Neutrophil (primary cell): ENCODE results near the gene OVCA2.

Experiments
- H3K27ac ChIP-seq: fragments of 200-600 bp; sonication (generic); 2 replicates; pipeline ENCODE4 v1.5.1; 2016; ENCODE audit warnings: mild to moderate bottlenecking, moderate library complexity
- H3K27me3 ChIP-seq: fragments of 200-600 bp; sonication (generic); 2 replicates; pipeline ENCODE4 v1.6.0; 2016; ENCODE audit warnings: mild to moderate bottlenecking
- H3K36me3 ChIP-seq: fragments of 200-600 bp; sonication (generic); 2 replicates; pipeline ENCODE4 v1.5.1; 2017
- H3K4me1 ChIP-seq, 2 experiments: fragments of 200-600 bp in 1 of 2; sonication (generic) in 1 of 2; 1 replicate in 1 of 2; 2 replicates in 1 of 2; pipeline versions ENCODE4 v1.5.1 to v1.6.1; 2013 to 2016; ENCODE audit warnings: low read depth in 1 of 2, low read length in 1 of 2, mild to moderate bottlenecking in 1 of 2, moderate library complexity in 1 of 2; ENCODE audit not compliant: control insufficient read depth in 1 of 2, insufficient read depth in 1 of 2
- H3K4me3 ChIP-seq, 2 experiments: fragments of 200-600 bp in 1 of 2; sonication (generic) in 1 of 2; 1 replicate in 1 of 2; 2 replicates in 1 of 2; pipeline ENCODE4 v1.5.1; 2013 to 2016; ENCODE audit warnings: low read depth in 1 of 2, low read length in 1 of 2, mild to moderate bottlenecking in 1 of 2, moderate library complexity in 1 of 2
- H3K9me3 ChIP-seq: fragments of 200-600 bp; sonication (generic); 2 replicates; pipeline ENCODE4 v1.5.1; 2016
- TF ChIP-seq, protein P1 (sequence below): fragments of 200-600 bp; sonication (generic); IDR thresholded peaks from 2 replicates; pipeline ENCODE4 v1.5.1; 2016; ENCODE audit warnings: antibody characterized with exemption

The OVCA2 gene

GRCh38 chr17:2034157-2034556 lies 7.7 kb upstream of the OVCA2 start:
- Histone ChIP-seq H3K4me3 (no peak overlapping the region), H3K27ac (no peak overlapping the region), H3K9me3 (no peaks in the 10 kb centered on the region), H3K4me1 (peaks cover 13 to 15% of the 10 kb centered on the region in 2 experiments), H3K27me3 (peaks cover 21% of the 10 kb centered on the region), H3K36me3 (no peaks in the 10 kb centered on the region)
- TF ChIP-seq, protein P1, sequence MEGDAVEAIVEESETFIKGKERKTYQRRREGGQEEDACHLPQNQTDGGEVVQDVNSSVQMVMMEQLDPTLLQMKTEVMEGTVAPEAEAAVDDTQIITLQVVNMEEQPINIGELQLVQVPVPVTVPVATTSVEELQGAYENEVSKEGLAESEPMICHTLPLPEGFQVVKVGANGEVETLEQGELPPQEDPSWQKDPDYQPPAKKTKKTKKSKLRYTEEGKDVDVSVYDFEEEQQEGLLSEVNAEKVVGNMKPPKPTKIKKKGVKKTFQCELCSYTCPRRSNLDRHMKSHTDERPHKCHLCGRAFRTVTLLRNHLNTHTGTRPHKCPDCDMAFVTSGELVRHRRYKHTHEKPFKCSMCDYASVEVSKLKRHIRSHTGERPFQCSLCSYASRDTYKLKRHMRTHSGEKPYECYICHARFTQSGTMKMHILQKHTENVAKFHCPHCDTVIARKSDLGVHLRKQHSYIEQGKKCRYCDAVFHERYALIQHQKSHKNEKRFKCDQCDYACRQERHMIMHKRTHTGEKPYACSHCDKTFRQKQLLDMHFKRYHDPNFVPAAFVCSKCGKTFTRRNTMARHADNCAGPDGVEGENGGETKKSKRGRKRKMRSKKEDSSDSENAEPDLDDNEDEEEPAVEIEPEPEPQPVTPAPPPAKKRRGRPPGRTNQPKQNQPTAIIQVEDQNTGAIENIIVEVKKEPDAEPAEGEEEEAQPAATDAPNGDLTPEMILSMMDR = no peak

GRCh38 chr17:2034806-2035540 lies 6.8 kb upstream of the OVCA2 start:
- Histone ChIP-seq H3K9me3 (no peaks in the 10 kb centered on the region), H3K36me3 (no peaks in the 10 kb centered on the region)

GRCh38 chr17:2035541-2036488 lies 6.0 kb upstream of the OVCA2 start:
- no peak overlapping the region for H3K27ac ChIP-seq
- H3K27me3 ChIP-seq = peaks cover 4% of the 10 kb centered on the region
- no peaks in the 10 kb centered on the region for H3K9me3 ChIP-seq
- TF ChIP-seq, protein P1 = no peak
- peaks cover 3 to 5% of the 10 kb centered on the region in 2 experiments for H3K4me1 ChIP-seq
- H3K4me3 ChIP-seq = no peak overlapping the region
- H3K36me3 ChIP-seq = no peaks in the 10 kb centered on the region

More at GRCh38 chr17:2034806-2035540, 6.8 kb upstream of the OVCA2 start:
- TF ChIP-seq, protein P1 = no peak
- Histone ChIP-seq H3K4me1 (peaks cover 11% of the 10 kb centered on the region in 2 experiments), H3K27ac (no peak overlapping the region), H3K4me3 (no peak overlapping the region), H3K27me3 (peaks cover 13% of the 10 kb centered on the region)

- H3K27me3 ChIP-seq = no peaks in the 10 kb centered on the region
- no peaks in the 10 kb centered on the region for H3K9me3 ChIP-seq
- H3K4me1 ChIP-seq = peaks cover 12 to 14% of the 10 kb centered on the region in 2 experiments
- TF ChIP-seq, protein P1 = no peak
- no peak overlapping the region for H3K27ac ChIP-seq
- H3K4me3 ChIP-seq = no peak overlapping the region
- no peaks in the 10 kb centered on the region for H3K36me3 ChIP-seq
Observed at GRCh38 chr17:2037155-2037554, 4.7 kb upstream of the OVCA2 start.

DNA sequence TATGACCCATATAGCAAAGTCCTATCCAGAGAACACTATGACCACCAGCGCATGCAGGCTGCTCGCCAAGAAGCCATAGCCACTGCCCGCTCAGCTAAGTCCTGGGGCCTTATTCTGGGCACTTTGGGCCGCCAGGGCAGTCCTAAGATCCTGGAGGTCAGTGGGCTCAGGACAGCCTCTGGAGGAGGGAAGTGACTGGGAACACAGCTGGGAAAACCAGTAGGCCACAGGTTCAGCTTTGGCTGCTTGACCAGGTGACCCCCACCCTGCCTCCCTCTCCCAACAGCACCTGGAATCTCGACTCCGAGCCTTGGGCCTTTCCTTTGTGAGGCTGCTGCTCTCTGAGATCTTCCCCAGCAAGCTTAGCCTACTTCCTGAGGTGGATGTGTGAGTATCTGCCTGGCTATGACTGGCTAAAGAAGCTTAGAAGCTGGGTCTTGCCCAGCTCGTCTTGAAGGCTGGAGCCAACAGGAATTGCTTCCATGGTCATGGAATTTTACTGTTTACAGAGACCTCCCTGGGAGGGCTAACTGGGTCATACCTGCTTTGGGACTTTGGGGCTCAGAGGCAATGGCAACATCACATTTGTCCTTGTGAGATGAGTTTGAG lies 1.5 kb upstream of the OVCA2 start:
- TF ChIP-seq, protein P1 = no peak
- Histone ChIP-seq H3K4me3 (no peak overlapping the region), H3K27ac (no peak overlapping the region), H3K9me3 (no peaks in the 10 kb centered on the region), H3K4me1 (peaks cover 18 to 24% of the 10 kb centered on the region in 2 experiments), H3K27me3 (no peaks in the 10 kb centered on the region), H3K36me3 (no peaks in the 10 kb centered on the region)
